Measurements from ENCODE around the gene HOXB1. TPM values are rescaled to one million over a fixed set of nuclear protein-coding genes. Genes with fewer than 3 reads are reported as not detected.
A peak's percentile ranks its signal among the peaks of the same experiment; 100 is the strongest.

The HOXB1 gene
- total RNA-seq, 1 donor from 2014 or later = not detected

DNA sequence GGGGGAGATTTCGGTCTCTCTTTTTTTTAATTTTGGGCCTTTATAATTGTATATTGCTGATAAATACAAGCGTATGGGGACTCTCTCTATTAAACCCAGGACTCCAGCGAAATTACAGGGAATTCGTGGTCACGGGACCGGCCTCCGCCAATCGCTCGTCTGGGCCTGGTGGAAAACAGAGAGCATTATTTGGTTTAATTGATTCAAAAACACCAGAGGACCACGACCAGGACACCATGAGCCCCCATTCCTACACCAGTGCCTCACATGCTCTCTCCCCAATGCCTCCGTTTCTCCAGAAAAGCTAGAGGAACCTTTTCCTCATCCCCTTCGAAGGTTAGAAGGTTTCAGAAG, 14.2 kb upstream of the HOXB1 start, which contains the start of gene HOXB2:
TSS of gene HOXB2 (minus strand) at position 88 of the 354 bp plus-strand sequence. CDS start 198 bp downstream, outside the sequence.
- no peak for DNase-seq (ENCODE audit: extremely low spot score, unreplicated experiment)
- Mint-ChIP-seq H3K27ac (ENCODE audit: unreplicated experiment) (no peak within 1 kb of the TSS), H3K4me3 (ENCODE audit: unreplicated experiment) (no peak within 1 kb of the TSS), H3K4me1 (ENCODE audit: unreplicated experiment) (peaks cover 11% of the 10 kb centered on the region), H3K9me3 (ENCODE audit: unreplicated experiment) (no peaks in the 10 kb centered on the region), H3K36me3 (ENCODE audit: unreplicated experiment) (no peaks in the 10 kb centered on the region), H3K27me3 (ENCODE audit: unreplicated experiment) (peaks cover 88% of the 10 kb centered on the region)
- TF ChIP-seq, protein P1, sequence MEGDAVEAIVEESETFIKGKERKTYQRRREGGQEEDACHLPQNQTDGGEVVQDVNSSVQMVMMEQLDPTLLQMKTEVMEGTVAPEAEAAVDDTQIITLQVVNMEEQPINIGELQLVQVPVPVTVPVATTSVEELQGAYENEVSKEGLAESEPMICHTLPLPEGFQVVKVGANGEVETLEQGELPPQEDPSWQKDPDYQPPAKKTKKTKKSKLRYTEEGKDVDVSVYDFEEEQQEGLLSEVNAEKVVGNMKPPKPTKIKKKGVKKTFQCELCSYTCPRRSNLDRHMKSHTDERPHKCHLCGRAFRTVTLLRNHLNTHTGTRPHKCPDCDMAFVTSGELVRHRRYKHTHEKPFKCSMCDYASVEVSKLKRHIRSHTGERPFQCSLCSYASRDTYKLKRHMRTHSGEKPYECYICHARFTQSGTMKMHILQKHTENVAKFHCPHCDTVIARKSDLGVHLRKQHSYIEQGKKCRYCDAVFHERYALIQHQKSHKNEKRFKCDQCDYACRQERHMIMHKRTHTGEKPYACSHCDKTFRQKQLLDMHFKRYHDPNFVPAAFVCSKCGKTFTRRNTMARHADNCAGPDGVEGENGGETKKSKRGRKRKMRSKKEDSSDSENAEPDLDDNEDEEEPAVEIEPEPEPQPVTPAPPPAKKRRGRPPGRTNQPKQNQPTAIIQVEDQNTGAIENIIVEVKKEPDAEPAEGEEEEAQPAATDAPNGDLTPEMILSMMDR (IDR thresholded peaks at IDR 0.05) = no peak

DNA sequence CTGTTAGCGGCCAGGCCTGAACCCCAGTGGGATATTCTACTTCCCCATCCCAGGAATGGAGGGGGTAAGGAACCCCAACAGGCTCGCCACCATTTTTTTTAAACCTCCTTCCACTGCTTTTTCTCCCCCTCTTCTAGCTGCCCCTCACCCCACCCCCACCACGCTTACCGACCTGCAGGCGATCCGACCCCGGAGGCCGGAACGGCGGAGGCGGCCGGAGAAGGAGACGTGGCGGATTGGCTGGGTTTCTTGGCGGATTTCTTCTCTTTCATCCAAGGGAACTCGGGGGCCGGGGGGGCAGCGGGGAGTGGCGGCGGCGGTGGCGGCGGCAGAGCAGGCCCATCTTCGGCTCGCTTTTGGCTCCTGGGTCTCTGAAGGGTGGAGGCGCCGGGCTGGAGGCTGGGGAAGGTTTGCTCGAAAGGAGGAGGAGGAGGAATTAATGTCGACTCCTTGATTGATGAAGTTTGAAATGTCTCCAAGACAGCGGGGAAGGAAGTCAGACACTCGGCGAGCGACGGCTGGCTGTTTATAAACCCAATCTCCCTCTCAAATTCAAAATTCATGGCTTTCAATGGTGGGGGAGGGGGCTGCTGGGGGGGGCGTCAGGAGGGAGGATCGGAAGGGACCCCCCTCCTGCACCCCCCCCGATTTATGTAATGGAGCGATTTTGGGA, 13.7 kb upstream of the HOXB1 start:
- H3K4me3 Mint-ChIP-seq (ENCODE audit: unreplicated experiment) = no peak overlapping the region
- peaks cover 11% of the 10 kb centered on the region for H3K4me1 Mint-ChIP-seq (ENCODE audit: unreplicated experiment)

DNA sequence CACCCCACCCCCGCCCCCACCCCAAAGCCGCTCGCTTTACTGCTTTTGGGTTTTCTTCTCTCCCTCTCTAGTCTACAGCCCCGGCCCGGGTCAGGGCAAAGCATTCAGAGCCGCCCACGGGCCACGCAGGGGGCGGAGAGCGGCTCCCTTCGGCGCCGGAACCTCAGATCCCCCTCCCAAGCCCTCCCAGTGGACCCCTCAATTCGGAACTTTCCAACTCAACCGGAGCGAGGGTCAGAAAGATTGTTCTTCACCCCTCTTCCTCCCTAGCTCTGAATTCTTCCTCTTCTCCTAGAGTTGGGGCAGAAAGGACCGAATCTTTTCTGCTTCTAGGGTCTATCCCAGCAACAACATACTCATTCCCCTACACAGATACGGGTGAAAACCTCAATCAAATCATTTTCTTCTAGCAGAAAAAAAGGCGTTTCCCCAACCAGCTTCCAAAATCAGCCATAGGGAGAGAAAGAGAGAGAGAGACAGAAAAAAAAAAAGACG, 13.1 kb upstream of the HOXB1 start:
- H3K9me3 Mint-ChIP-seq (ENCODE audit: unreplicated experiment) = no peaks in the 10 kb centered on the region
- H3K27me3 Mint-ChIP-seq (ENCODE audit: unreplicated experiment) = peaks cover 88% of the 10 kb centered on the region
- H3K36me3 Mint-ChIP-seq (ENCODE audit: unreplicated experiment) = no peaks in the 10 kb centered on the region
- DNase-seq (ENCODE audit: extremely low spot score, unreplicated experiment) = no peak
- H3K4me1 Mint-ChIP-seq (ENCODE audit: unreplicated experiment) = peaks cover 11% of the 10 kb centered on the region
- H3K27ac Mint-ChIP-seq (ENCODE audit: unreplicated experiment) = no peak overlapping the region
- H3K4me3 Mint-ChIP-seq (ENCODE audit: unreplicated experiment) = no peak overlapping the region
- TF ChIP-seq, protein P1 (IDR thresholded peaks at IDR 0.05) = no peak

More for the DNA sequence above, 13.7 kb upstream of the HOXB1 start:
- peaks cover 88% of the 10 kb centered on the region for H3K27me3 Mint-ChIP-seq (ENCODE audit: unreplicated experiment)
- no peak for DNase-seq (ENCODE audit: extremely low spot score, unreplicated experiment)
- H3K9me3 Mint-ChIP-seq (ENCODE audit: unreplicated experiment) = no peaks in the 10 kb centered on the region
- no peak overlapping the region for H3K27ac Mint-ChIP-seq (ENCODE audit: unreplicated experiment)
- no peaks in the 10 kb centered on the region for H3K36me3 Mint-ChIP-seq (ENCODE audit: unreplicated experiment)
- TF ChIP-seq, protein P1 (IDR thresholded peaks at IDR 0.05) = no peak

DNA sequence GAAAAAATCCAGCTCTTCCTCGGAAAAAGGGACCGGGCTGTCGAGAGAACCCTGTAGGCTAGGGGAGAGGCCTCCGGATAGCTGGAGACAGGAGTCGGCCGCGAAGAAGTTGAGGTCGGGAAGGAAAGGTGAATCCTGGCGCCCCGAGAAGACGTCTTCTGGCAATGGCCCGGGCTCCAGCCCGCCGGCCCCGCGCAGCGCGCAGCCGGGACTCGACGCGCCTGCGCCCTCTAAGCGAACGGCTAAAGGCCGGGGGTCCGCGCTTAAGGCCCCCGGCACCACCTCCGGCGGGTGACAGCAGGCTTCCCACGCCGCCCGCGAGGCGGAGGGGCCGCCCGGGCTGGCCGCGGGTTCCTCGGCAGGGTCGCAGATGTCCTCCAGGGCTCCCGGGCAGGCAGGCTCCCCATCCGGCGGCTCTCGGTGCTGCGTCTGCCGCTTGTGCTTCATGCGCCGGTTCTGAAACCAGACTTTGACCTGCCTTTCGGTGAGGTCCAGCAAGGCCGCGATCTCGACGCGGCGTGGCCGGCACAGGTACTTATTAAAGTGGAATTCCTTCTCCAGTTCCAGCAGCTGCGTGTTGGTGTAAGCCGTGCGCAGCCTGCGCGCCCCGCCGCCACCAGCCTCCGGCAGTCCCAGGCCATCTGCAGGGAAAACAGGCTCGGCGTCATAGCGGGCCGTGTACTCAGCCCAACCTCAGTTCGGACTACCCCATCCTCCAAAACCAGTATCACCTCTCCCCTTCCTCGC, 12.5 kb upstream of the HOXB1 start:
- H3K4me3 Mint-ChIP-seq (ENCODE audit: unreplicated experiment) = peak overlapping the region; percentile 59
- TF ChIP-seq, protein P1 (IDR thresholded peaks at IDR 0.05) = no peak
- H3K27ac Mint-ChIP-seq (ENCODE audit: unreplicated experiment) = no peak overlapping the region
- peaks cover 82% of the 10 kb centered on the region for H3K27me3 Mint-ChIP-seq (ENCODE audit: unreplicated experiment)
- H3K36me3 Mint-ChIP-seq (ENCODE audit: unreplicated experiment) = no peaks in the 10 kb centered on the region
- DNase-seq (ENCODE audit: extremely low spot score, unreplicated experiment) = no peak
- H3K9me3 Mint-ChIP-seq (ENCODE audit: unreplicated experiment) = no peaks in the 10 kb centered on the region
- H3K4me1 Mint-ChIP-seq (ENCODE audit: unreplicated experiment) = peaks cover 11% of the 10 kb centered on the region

DNA sequence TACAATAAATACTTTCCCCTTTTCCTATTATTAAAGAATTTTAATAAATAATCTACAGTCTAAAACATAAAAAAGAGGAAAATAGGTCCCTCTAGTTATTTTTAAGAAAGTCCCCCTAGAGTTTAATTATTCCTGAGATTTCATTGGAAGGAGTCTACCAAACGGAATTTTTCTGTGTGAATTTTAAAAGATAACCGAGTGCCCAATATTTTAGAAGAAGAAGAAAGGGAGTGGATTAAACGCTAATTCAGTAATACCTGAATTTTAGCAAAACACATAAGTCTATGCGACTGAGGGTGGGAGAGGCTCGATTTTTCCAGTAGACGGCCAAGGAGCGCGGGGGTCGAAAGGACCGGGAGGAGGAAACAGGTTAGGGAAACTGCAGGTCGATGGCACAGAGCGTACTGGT, 11.9 kb upstream of the HOXB1 start:
- Mint-ChIP-seq H3K4me1 (ENCODE audit: unreplicated experiment) (peaks cover 11% of the 10 kb centered on the region), H3K4me3 (ENCODE audit: unreplicated experiment) (peak overlapping the region; percentile 59), H3K27me3 (ENCODE audit: unreplicated experiment) (peaks cover 77% of the 10 kb centered on the region), H3K9me3 (ENCODE audit: unreplicated experiment) (no peaks in the 10 kb centered on the region), H3K27ac (ENCODE audit: unreplicated experiment) (no peak overlapping the region), H3K36me3 (ENCODE audit: unreplicated experiment) (no peaks in the 10 kb centered on the region)
- TF ChIP-seq, protein P1 (IDR thresholded peaks at IDR 0.05) = no peak
- DNase-seq (ENCODE audit: extremely low spot score, unreplicated experiment) = no peak

Data from osteocyte (in vitro differentiated cells).